GM18508 (cell line): Measurements from ENCODE around the gene UVRAG.

Source experiments
- ATAC-seq: cut with Tn5 transposase; IDR thresholded peaks from one replicate; pipeline ENCODE4 v1.9.1; 2021; ENCODE audit warnings: moderate number of reproducible peaks; ENCODE audit not compliant: insufficient read depth, unreplicated experiment

The UVRAG gene

GRCh38 chr11:75814677-75815344 lies at the start of gene UVRAG:
Gene UVRAG (plus strand): TSS chr11:75815210. CDS start chr11:75815408, 198 bp downstream.
- ATAC-seq: peak; percentile 51

GRCh38 chr11:75766443-75767227 lies 48.4 kb upstream of the UVRAG start:
- ATAC-seq: no peak

- no peak for ATAC-seq
These were observed 47.8 kb upstream of the UVRAG start for GRCh38 chr11:75767228-75767572.

GRCh38 chr11:75767793-75768111 lies 47.3 kb upstream of the UVRAG start:
- no peak for ATAC-seq

- no peak for ATAC-seq
These were observed 46.7 kb upstream of the UVRAG start, which contains the start of gene DGAT2 for GRCh38 chr11:75768112-75768908. Gene DGAT2 (plus strand): TSS chr11:75768778. CDS start chr11:75768992, 214 bp downstream.

DNA sequence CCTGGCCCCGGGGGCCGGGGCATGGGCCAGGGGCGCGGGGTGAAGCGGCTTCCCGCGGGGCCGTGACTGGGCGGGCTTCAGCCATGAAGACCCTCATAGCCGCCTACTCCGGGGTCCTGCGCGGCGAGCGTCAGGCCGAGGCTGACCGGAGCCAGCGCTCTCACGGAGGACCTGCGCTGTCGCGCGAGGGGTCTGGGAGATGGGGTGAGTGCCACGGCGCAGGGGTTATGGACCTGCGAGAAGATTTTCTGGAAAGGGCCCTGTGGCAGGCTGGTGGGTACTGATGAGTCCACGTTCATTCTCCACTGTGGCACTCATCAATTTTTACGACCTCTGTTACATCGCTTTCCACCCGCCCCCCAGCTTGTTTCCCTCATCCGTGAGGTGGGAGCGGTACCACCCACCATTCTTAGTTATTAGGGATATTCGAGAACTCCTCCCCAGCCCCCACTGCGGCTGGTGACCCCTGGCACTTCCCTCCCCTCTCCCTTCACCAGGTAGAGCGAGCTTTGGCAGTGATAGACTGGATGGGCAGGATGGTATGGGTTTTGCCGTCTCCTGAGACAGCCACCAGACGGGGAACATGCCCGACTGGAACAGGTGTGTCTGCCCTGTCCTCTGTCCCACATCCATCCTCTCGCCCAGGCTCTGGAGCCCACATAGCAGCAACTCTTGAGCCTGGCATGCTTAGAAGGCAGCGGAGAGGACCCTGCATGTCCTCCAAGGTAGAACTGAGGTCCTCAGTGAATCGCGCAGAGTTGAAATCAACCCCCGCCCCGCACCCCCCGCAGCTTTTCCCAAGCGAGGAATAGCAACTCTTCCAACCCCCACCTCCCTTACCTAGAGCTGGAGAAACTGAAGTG lies 45.9 kb upstream of the UVRAG start:
- ATAC-seq: no peak

DNA sequence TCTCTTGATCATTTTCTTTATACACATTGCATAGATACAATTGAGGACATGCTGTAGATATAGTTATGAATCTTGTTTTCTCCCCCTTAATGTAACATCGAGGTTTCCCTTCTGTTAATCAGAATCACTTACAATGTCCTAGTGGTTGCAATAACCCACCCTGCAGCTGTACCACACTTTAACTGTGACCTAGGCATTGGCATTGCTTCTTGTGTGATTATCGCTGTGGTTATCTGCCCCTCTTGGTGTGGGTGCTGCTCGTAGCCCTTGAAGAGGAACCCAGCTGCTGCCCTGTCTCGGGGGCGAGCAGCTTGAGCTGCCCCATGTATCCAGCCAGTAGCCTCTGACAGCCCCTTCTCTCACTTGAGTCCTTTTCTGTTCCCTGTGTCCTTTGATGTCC lies 44.9 kb upstream of the UVRAG start:
- no peak for ATAC-seq

DNA sequence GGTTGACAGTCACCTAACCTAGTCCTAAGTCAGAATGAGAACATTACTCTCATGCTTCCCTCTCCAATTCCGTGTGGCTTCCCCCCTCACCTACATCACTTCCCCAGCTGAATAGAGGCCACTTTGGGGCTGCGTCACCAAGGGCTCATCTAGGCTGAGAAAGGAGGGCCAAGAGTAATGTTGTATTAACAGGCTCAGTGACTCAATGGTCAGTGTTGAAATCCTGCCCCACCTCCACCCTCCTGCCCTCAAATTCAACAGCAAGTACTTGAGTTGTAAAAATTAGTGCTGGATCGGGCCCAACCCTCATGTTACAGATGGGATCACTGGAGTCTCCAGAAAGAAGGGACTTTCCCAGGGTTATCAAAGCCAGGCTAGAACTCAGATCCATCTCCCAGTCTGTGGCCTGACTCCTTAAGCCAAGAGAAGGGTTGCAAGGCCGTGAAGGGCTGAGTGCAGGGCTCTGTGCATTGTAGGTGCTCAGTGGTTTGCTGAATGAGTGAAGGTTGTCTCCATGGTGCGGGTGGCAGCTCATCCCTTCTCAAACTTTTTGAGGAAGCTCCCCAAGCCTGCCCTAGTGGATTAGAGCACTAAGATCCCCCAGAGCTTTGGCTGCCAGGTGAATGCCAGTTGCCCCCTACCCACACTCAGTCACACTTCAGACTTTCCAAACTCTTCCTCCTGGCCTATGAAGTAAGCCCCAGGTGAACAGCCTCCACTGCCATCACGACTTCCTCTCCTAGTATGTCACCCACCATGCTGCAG lies 43.2 kb upstream of the UVRAG start:
- no peak for ATAC-seq

GRCh38 chr11:75773595-75774353 lies 41.2 kb upstream of the UVRAG start:
- ATAC-seq: peak; percentile 69

- no peak for ATAC-seq
These were observed 40.0 kb upstream of the UVRAG start for GRCh38 chr11:75775056-75775455.

DNA sequence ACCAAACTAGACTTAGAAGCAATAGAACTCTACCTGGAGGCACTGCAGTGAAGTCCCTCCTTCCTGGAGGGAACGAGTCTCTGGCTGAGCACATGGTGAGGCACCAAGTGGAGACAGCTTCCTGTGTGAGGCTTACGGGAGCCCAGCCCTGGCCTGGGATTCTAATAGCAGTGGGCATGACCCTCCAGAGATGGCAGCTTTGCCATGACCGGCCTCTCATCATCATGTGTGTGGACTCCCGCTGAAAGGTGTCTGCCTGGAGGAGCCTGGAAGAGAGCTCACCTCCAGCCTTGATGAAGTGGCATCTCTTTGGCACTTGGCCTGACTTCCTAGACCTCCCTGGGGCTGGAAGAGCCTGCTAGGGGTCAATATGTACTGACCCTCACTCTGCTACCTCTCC lies 38.5 kb upstream of the UVRAG start:
- no peak for ATAC-seq

DNA sequence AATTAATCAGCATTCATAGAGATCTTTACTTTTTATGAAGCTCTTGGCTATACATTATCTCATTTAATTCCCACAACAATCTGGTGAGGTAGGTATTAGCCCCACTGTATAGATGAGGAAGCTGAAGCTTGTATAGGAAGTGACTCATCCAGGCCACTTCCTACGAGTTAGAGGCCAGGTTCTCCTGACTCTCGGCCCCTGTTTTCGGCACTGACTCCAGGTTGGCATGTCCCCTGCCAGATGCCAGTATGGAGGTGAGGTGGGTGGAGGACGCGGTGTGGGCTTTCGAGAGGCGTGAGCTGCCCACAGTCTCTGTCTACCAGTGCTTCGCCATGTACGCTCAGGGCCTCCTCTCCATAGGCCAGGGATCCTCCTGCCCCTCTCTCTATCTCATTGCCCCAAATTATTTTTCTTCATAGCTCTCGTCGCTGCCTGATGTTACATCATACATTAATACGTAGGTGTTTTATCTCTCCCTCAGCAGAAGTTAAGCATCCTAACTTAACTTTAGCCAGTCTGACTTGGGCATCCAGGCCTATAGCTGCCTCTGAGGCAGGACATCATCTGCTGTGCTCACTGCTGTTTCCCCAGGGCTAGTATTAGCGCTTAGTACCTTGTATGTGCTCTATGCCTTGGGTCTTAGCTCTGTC lies 37.4 kb upstream of the UVRAG start:
- no peak for ATAC-seq

DNA sequence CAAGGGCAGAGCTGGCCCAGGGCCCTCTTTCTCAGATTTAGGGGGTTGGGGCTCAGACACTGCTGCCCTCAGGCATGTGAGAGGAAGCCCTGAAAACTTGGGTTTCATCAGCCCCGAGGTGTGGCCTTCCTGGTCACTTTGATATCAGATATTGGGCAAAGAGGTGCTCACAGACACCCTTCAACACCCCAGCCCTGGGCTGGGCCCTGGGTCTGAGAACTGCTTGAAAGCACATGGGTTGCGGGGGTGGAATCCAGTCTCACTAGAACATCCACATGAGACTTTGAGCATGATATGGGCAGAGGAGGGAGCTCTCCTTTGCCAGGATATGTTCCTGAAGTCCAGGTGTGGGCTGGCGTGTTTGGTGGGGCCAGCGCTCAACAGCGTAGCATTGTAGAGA lies 36.0 kb upstream of the UVRAG start:
- ATAC-seq: no peak

DNA sequence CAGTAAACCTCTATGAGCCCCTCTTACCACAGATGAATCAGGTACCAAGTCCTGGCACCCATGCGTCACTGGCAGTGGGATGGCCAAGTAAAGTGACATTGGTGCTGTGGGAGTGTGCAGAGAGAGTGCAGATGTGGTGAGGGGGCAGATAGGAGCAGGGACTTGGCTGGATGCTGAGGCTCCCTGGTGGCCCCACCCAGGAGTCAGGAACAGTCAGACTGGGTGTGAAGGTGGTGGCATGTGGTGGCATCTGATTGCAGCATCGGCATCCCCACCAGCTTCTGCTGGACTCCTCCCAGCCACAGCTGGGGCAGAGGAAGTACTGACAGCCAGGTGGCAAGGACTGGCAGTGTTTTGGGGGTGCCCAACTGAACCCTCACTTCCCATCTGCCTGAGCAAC lies 35.0 kb upstream of the UVRAG start:
- ATAC-seq: no peak

DNA sequence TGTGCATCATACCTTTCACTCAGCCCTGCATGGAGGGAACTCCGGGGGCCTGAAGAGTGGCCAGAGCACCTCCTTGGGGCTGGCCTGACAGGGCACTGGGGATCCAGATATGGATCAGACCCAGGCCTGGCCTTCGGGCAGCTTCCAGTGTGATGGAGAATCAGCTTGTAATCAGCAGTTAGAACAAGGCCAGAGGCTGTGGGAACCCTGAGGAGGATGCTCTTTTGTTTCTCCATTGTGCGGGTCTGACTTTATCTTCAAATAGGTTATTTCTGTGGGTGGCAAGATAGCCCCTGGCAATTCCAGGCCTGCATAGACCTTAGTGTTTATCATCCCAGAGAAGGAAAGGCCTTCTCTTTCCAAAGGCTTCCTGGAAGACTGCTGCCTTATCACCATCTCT lies 34.1 kb upstream of the UVRAG start:
- no peak for ATAC-seq

DNA sequence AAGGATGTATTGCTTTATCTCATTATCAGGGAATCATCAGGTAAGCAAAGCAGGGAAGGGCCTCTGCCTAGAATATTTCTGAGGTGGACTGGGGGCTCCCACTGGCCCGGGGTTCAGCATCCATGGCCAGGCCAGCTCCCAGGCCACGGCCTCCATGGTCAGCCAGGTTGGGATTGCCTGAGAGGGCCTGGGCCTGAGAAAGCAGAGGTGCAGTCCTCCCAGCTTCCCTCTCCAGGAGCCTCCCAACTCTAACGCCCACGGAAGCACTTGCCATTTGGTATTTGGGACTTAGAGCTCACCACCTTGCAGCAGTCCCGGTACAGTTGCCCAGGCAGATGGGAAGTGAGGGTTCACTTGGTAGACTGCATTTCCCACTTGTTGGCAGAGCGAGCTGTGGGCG lies 33.7 kb upstream of the UVRAG start:
- no peak for ATAC-seq

DNA sequence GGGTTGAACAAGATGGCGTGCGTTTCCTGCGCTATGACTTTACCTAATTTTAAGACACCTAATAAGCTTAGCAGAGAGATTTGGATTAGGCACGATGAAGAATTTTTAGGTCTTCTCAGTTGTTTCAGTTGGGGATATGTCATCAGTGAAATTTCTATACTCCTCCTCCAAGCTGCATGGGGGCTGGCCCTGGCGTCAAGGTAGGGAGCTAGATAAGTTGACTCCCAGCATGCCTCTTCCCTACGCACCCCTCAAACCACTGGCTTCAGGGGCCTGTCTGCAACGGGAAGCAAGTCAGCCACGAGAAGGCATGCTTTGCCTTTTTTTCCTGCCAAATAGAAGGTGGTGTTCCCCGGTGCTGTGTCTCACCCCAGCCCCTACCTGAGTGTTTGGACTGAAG lies 33.2 kb upstream of the UVRAG start:
- ATAC-seq: no peak

DNA sequence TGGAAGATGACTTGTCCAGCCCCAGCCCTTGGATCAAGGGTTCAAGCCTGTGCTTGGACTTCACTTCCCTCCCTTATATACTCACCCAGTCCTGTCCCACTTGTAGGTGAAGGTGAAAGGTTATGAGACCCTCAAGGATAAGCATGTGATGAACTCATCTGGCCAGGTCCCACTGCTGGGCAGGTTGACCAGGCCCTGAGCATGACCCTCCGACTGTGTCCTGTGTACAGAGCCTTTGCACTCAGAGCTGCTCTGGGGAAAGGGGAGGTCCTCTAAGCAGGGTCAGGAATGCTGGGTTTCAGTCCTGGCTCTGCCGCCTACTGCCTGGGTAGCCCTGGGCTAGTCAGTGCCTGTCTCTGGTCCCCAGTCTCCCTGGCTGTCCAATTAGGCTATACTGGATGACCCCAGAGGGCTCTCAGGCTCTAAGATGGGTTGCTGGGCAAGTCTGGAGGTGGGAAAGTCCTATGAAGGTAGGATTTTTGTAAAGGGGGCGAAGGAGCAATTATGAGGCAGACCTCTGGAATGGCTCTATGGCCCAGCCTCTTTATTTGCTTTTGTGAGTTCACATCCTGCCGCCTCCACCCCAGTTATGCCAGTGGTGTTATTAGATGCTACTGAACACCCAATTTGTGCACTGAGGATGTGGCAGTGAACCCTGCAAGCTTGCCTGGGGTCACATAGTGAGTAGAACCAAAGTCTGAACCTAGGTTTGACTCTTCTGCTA lies 32.3 kb upstream of the UVRAG start:
- ATAC-seq: no peak
